Endodermal cell (in vitro differentiated cells): ENCODE results near the gene DPYSL3. TPM values are rescaled to one million over a fixed set of nuclear protein-coding genes. Genes with fewer than 3 reads are reported as not detected.
A peak's percentile ranks its signal among the peaks of the same experiment; 100 is the strongest.

Source experiments
- DNase-seq: peaks from one replicate; pipeline ENCODE4 v3.0.0-alpha.2; 2017
- H3K27ac ChIP-seq: 2 replicates; pipeline ENCODE4 v1.5.1; 2013; ENCODE audit warnings: mild to moderate bottlenecking, low read depth, low read length, moderate library complexity
- H3K27me3 ChIP-seq: 2 replicates; pipeline ENCODE4 v1.6.1; 2013; ENCODE audit warnings: mild to moderate bottlenecking, low read length, moderate library complexity; ENCODE audit not compliant: insufficient read depth, control insufficient read depth, poor library complexity, severe bottlenecking
- H3K36me3 ChIP-seq: 2 replicates; pipeline ENCODE4 v1.7.0; 2013; ENCODE audit warnings: mild to moderate bottlenecking, low read length, moderate library complexity; ENCODE audit not compliant: control insufficient read depth, insufficient read depth
- H3K4me1 ChIP-seq: one replicate; pipeline ENCODE4 v1.7.0; 2013; ENCODE audit warnings: low read length; ENCODE audit not compliant: control insufficient read depth, insufficient read depth
- H3K4me3 ChIP-seq: 2 replicates; pipeline ENCODE4 v1.5.1; 2013; ENCODE audit warnings: mild to moderate bottlenecking, low read length, moderate library complexity
- H3K9ac ChIP-seq: 2 replicates; pipeline ENCODE4 v1.6.1; 2013; ENCODE audit warnings: mild to moderate bottlenecking, low read length, moderate library complexity; ENCODE audit not compliant: poor library complexity, severe bottlenecking; ENCODE audit errors: extremely low read depth
- H3K9me3 ChIP-seq: 2 replicates; pipeline ENCODE4 v1.6.1; 2013; ENCODE audit warnings: mild to moderate bottlenecking, low read length, moderate library complexity; ENCODE audit not compliant: control insufficient read depth
- H3K27ac Mint-ChIP-seq: 2 replicates; pipeline ENCODE4 v1.8.0; 2020; ENCODE audit warnings: mixed read lengths
- H3K27me3 Mint-ChIP-seq: 2 replicates; pipeline ENCODE4 v1.8.0; 2021; ENCODE audit warnings: mild to moderate bottlenecking, mixed read lengths; ENCODE audit not compliant: insufficient read depth
- H3K36me3 Mint-ChIP-seq: 2 replicates; pipeline ENCODE4 v1.8.0; 2020; ENCODE audit warnings: low read depth, mixed read lengths
- H3K4me1 Mint-ChIP-seq: 2 replicates; pipeline ENCODE4 v1.8.0; 2020; ENCODE audit warnings: mixed read lengths
- H3K4me3 Mint-ChIP-seq: 2 replicates; pipeline ENCODE4 v1.8.0; 2020; ENCODE audit warnings: mild to moderate bottlenecking, moderate library complexity, mixed read lengths
- H3K9me3 Mint-ChIP-seq: 2 replicates; pipeline ENCODE4 v1.8.0; 2020; ENCODE audit warnings: mild to moderate bottlenecking, mixed read lengths
- CTCF ChIP-seq: fragments of 200-600 bp; sonication (generic); conservative IDR thresholded peaks from 2 replicates; pipeline ENCODE4 v1.5.0; 2021; ENCODE audit warnings: antibody characterized with exemption, mild to moderate bottlenecking
- WGBS, 2 experiments: methylation state at CpG; one replicate each; pipeline versions ENCODE4 v1.1.5 to v1.1.7; 2013; ENCODE audit warnings: missing lambda C conversion rate in 2 of 2, mixed read lengths in 1 of 2; ENCODE audit not compliant: insufficient coverage in 1 of 2, insufficient read length in 1 of 2; 5-methylcytosine and 5-hydroxymethylcytosine counted together
- total RNA-seq, 2 donors: library from RNA; stranded (reverse); fragmentation: NEBNext Ultra II Directional in 1 of 2; extraction: Animal tissue kit (Norgen Biotek cat#: 25700) in 1 of 2; gene quantifications; 2 replicates in 1 of 2; 3 replicates in 1 of 2; pipeline ENCODE4 v1.2.1, GENCODE V29; 2021

Gene DPYSL3
- total RNA-seq, 2 donors from 2014 or later = 76.3 to 98.6 TPM

- WGBS, 2 experiments = 94 to 98% methylated on average over 5 to 6 of the region's 6 CpGs
- Mint-ChIP-seq H3K9me3 (no peaks in the 10 kb centered on the region), H3K4me1 (peaks cover 25% of the 10 kb centered on the region), H3K27me3 (no peaks in the 10 kb centered on the region), H3K4me3 (no peak overlapping the region), H3K27ac (no peak overlapping the region), H3K36me3 (peaks cover 13% of the 10 kb centered on the region)
- H3K36me3 ChIP-seq = no peaks in the 10 kb centered on the region
- H3K27ac ChIP-seq = peak overlapping the region; percentile 16
- H3K9me3 ChIP-seq = no peaks in the 10 kb centered on the region
- no peak for DNase-seq
- H3K4me3 ChIP-seq = no peak overlapping the region
- H3K9ac ChIP-seq = no peak overlapping the region
- H3K4me1 ChIP-seq = peaks cover 3% of the 10 kb centered on the region
- H3K27me3 ChIP-seq = no peaks in the 10 kb centered on the region
- no peak for TF ChIP-seq CTCF
Observed at GRCh38 chr5:147442224-147442623, 67.6 kb downstream of the DPYSL3 start.

- Mint-ChIP-seq H3K9me3 (no peaks in the 10 kb centered on the region), H3K36me3 (peaks cover 11% of the 10 kb centered on the region), H3K4me3 (no peak overlapping the region), H3K4me1 (peaks cover 25% of the 10 kb centered on the region), H3K27me3 (no peaks in the 10 kb centered on the region), H3K27ac (no peak overlapping the region)
- TF ChIP-seq CTCF = no peak
- Histone ChIP-seq H3K4me1 (peaks cover 3% of the 10 kb centered on the region), H3K4me3 (no peak overlapping the region), H3K9ac (no peak overlapping the region), H3K27me3 (no peaks in the 10 kb centered on the region), H3K9me3 (no peaks in the 10 kb centered on the region), H3K36me3 (no peaks in the 10 kb centered on the region), H3K27ac (no peak overlapping the region)
- DNase-seq = no peak
- WGBS, 2 experiments = 85 to 96% methylated on average over 3 of the region's 3 CpGs
Observed at GRCh38 chr5:147441191-147441695, 68.6 kb downstream of the DPYSL3 start.

GRCh38 chr5:147439254-147439653, 70.6 kb downstream of the DPYSL3 start:
- 77 to 92% methylated on average over 2 of the region's 2 CpGs for WGBS, 2 experiments
- Histone ChIP-seq H3K9me3 (no peaks in the 10 kb centered on the region), H3K4me1 (peaks cover 3% of the 10 kb centered on the region), H3K36me3 (no peaks in the 10 kb centered on the region), H3K9ac (no peak overlapping the region), H3K27ac (no peak overlapping the region), H3K27me3 (no peaks in the 10 kb centered on the region), H3K4me3 (no peak overlapping the region)
- no peak overlapping the region for H3K4me3 Mint-ChIP-seq
- no peak for DNase-seq
- H3K9me3 Mint-ChIP-seq = no peaks in the 10 kb centered on the region
- no peak overlapping the region for H3K27ac Mint-ChIP-seq
- no peaks in the 10 kb centered on the region for H3K27me3 Mint-ChIP-seq
- TF ChIP-seq CTCF = no peak
- peaks cover 36% of the 10 kb centered on the region for H3K4me1 Mint-ChIP-seq
- peaks cover 11% of the 10 kb centered on the region for H3K36me3 Mint-ChIP-seq
